PC-3 (cell line): Measurements from ENCODE around the gene CGNL1. TPM values are rescaled to one million over a fixed set of nuclear protein-coding genes. Genes with fewer than 3 reads are reported as not detected.

Experiments
- ATAC-seq: fragments of 200-7000 bp; cut with Tn5 transposase; 2 replicates; pipeline ENCODE4 v1.9.1; 2020; ENCODE audit warnings: mild to moderate bottlenecking, moderate library complexity
- BruUV-seq: library from RNA; stranded (reverse); fragments of 400-500 nt; replicated peaks from 2 replicates; lab custom pipeline; 2021; lab: Mats Ljungman, UMichigan
- CTCF ChIA-PET: fragments of 300-600 bp; sonication (Branson Sonifier 250); formaldehyde crosslinking; loops from one replicate; lab custom pipeline; 2022; ENCODE audit warnings: antibody characterized with exemption; lab: Charles Lee
- POLR2A ChIA-PET: fragments of 300-600 bp; sonication (Branson Sonifier 250); formaldehyde crosslinking; loops from one replicate; lab custom pipeline; 2022; ENCODE audit warnings: antibody characterized with exemption; ENCODE audit not compliant: unreplicated experiment; lab: Charles Lee
- DNase-seq: peaks from one replicate; pipeline ENCODE4 v3.0.0-alpha.2; 2015
- H2AFZ ChIP-seq: fragments of 300-600 bp; sonication (generic); 2 replicates; pipeline ENCODE4 v1.6.0; 2016; ENCODE audit warnings: antibody characterized with exemption, low read length
- H3F3A ChIP-seq: fragments of 300-600 bp; sonication (generic); one replicate; pipeline ENCODE4 v1.6.0; 2017; ENCODE audit warnings: antibody characterized with exemption, low read length, control low read depth, mild to moderate bottlenecking; ENCODE audit not compliant: unreplicated experiment
- H3K27ac ChIP-seq: fragments of 300-600 bp; sonication (generic); 2 replicates; pipeline ENCODE4 v1.5.1; 2016; ENCODE audit warnings: mild to moderate bottlenecking, low read length
- H3K27me3 ChIP-seq: fragments of 300-600 bp; sonication (generic); 2 replicates; pipeline ENCODE4 v1.6.1; 2016; ENCODE audit warnings: low read length, mixed read lengths
- H3K36me3 ChIP-seq: fragments of 300-600 bp; sonication (generic); 2 replicates; pipeline ENCODE4 v1.6.1; 2016; ENCODE audit warnings: low read depth, mixed run types, low read length, mixed read lengths
- H3K4me1 ChIP-seq: fragments of 300-600 bp; sonication (generic); 2 replicates; pipeline ENCODE4 v1.5.1; 2016; ENCODE audit warnings: low read length; ENCODE audit not compliant: insufficient read depth
- H3K4me2 ChIP-seq: fragments of 300-600 bp; sonication (generic); 2 replicates; pipeline ENCODE4 v1.6.0; 2016; ENCODE audit warnings: low read length
- H3K4me3 ChIP-seq: fragments of 300-600 bp; sonication (generic); 2 replicates; pipeline ENCODE4 v1.5.1; 2016; ENCODE audit warnings: mild to moderate bottlenecking, low read length, mixed read lengths
- H3K79me2 ChIP-seq: fragments of 300-600 bp; sonication (generic); 2 replicates; pipeline ENCODE4 v1.6.1; 2017; ENCODE audit warnings: low read length, mixed read lengths
- H3K9ac ChIP-seq: fragments of 300-600 bp; sonication (generic); 2 replicates; pipeline ENCODE4 v1.6.0; 2016; ENCODE audit warnings: mild to moderate bottlenecking, low read length
- H3K9me2 ChIP-seq: fragments of 300-600 bp; sonication (generic); replicated peaks from 2 replicates; pipeline ENCODE4 v1.6.1; 2016; ENCODE audit warnings: mixed run types, low read length, mixed read lengths
- H3K9me3 ChIP-seq: fragments of 300-600 bp; sonication (generic); 2 replicates; pipeline ENCODE4 v1.6.1; 2016; ENCODE audit warnings: low read length, mixed read lengths
- H4K20me1 ChIP-seq: fragments of 300-600 bp; sonication (generic); 2 replicates; pipeline ENCODE4 v1.6.1; 2016; ENCODE audit warnings: low read length, mixed read lengths
- EZH2 ChIP-seq: fragments of 300-600 bp; sonication (generic); IDR thresholded peaks from one replicate; pipeline ENCODE4 v1.6.1; 2017; ENCODE audit warnings: antibody characterized with exemption, mild to moderate bottlenecking, low read length; ENCODE audit not compliant: unreplicated experiment
- EZH2phosphoT487 ChIP-seq: fragments of 300-600 bp; sonication (generic); IDR thresholded peaks from 2 replicates; pipeline ENCODE4 v1.6.1; 2018; ENCODE audit warnings: mild to moderate bottlenecking, antibody characterized with exemption, low read length, borderline replicate concordance
- intact Hi-C: fragments of 100-400 bp; cut with micrococcal nuclease; formaldehyde crosslinking; loops from 2 replicates; pipeline ENCODE4 v1.9.0; 2023
- total RNA-seq: library from RNA; depleted of rRNA; stranded (reverse); fragments of >200 nt; gene quantifications from 2 replicates; pipeline ENCODE4 v1.2.3, GENCODE V29; 2014
- TF ChIP-seq, protein P1 (sequence below): fragments of 300-600 bp; sonication (generic); conservative IDR thresholded peaks from 2 replicates; pipeline ENCODE4 v1.5.1; 2017; ENCODE audit warnings: antibody characterized with exemption, low read depth, mild to moderate bottlenecking, low read length

Gene CGNL1
- total RNA-seq, 1 experiment from 2014 or later: 0.66 TPM

DNA sequence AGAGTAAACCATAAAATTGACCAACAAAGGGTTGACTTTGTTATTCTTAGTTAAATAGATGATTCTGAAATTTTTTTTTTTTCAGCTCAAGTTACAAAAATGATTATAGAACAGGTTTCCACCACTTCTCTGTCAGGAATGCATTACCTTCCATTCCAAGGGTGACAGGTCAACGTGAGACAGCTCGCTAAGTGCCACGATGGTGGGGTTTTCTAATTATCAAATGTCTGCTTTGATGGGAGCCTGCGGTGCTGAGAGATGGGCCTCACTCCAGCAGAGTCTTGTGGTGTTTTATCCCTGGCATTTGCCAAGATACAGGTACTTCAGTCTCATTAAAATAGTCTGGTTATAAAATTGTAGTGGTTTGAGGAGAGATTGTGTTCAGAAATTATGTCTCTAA lies 80.3 kb downstream of the CGNL1 start:
- H2AFZ ChIP-seq: no peak overlapping the region
- POLR2A ChIA-PET: no interaction called here
- no peak overlapping the region for H3K27ac ChIP-seq
- no peak overlapping the region for H3K4me3 ChIP-seq
- no peaks in the 10 kb centered on the region for H3K36me3 ChIP-seq
- no peak overlapping the region for H3K9ac ChIP-seq
- CTCF ChIA-PET: interaction anchor here (0.6 kb wide), 1 partner anchor 71 kb away, joined by 4 read pairs; no protein-coding TSS in a partner anchor
- no peaks in the 10 kb centered on the region for H3F3A ChIP-seq
- no peak for ATAC-seq
- no peaks in the 10 kb centered on the region for H3K4me1 ChIP-seq
- BruUV-seq: no TSS peak
- H3K27me3 ChIP-seq: no peaks in the 10 kb centered on the region
- H3K9me2 ChIP-seq: no peaks in the 10 kb centered on the region
- TF ChIP-seq, protein P1, sequence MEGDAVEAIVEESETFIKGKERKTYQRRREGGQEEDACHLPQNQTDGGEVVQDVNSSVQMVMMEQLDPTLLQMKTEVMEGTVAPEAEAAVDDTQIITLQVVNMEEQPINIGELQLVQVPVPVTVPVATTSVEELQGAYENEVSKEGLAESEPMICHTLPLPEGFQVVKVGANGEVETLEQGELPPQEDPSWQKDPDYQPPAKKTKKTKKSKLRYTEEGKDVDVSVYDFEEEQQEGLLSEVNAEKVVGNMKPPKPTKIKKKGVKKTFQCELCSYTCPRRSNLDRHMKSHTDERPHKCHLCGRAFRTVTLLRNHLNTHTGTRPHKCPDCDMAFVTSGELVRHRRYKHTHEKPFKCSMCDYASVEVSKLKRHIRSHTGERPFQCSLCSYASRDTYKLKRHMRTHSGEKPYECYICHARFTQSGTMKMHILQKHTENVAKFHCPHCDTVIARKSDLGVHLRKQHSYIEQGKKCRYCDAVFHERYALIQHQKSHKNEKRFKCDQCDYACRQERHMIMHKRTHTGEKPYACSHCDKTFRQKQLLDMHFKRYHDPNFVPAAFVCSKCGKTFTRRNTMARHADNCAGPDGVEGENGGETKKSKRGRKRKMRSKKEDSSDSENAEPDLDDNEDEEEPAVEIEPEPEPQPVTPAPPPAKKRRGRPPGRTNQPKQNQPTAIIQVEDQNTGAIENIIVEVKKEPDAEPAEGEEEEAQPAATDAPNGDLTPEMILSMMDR: no peak
- TF ChIP-seq EZH2 (no peak), EZH2phosphoT487 (no peak)
- no peaks in the 10 kb centered on the region for H3K9me3 ChIP-seq
- no peaks in the 10 kb centered on the region for H3K79me2 ChIP-seq
- intact Hi-C loops: no loop called here
- DNase-seq: no peak
- no peak overlapping the region for H3K4me2 ChIP-seq
- no peaks in the 10 kb centered on the region for H4K20me1 ChIP-seq

- intact Hi-C loops: no loop called here
- ChIA-PET POLR2A (no interaction called here), CTCF (no interaction called here)
- Histone ChIP-seq H3K4me3 (no peak overlapping the region), H3K27me3 (no peaks in the 10 kb centered on the region), H3K9me3 (no peaks in the 10 kb centered on the region), H3F3A (no peaks in the 10 kb centered on the region), H3K27ac (no peak overlapping the region), H4K20me1 (no peaks in the 10 kb centered on the region), H3K9ac (no peak overlapping the region), H3K9me2 (no peaks in the 10 kb centered on the region), H2AFZ (no peak overlapping the region), H3K79me2 (no peaks in the 10 kb centered on the region), H3K4me2 (no peak overlapping the region), H3K36me3 (no peaks in the 10 kb centered on the region), H3K4me1 (peaks cover 9% of the 10 kb centered on the region)
- TF ChIP-seq EZH2: no peak
- TF ChIP-seq EZH2phosphoT487: no peak
- TF ChIP-seq, protein P1: no peak
- ATAC-seq (no peak), DNase-seq (no peak)
- BruUV-seq: no TSS peak
These were observed 81.4 kb downstream of the CGNL1 start for GRCh38 chr15:57457726-57458125.

GRCh38 chr15:57458356-57458781 lies 82.1 kb downstream of the CGNL1 start:
- H3K4me3 ChIP-seq: no peak overlapping the region
- H4K20me1 ChIP-seq: no peaks in the 10 kb centered on the region
- H3K9ac ChIP-seq: no peak overlapping the region
- H2AFZ ChIP-seq: no peak overlapping the region
- no peaks in the 10 kb centered on the region for H3K9me3 ChIP-seq
- H3K79me2 ChIP-seq: no peaks in the 10 kb centered on the region
- TF ChIP-seq, protein P1: no peak
- TF ChIP-seq EZH2phosphoT487 (no peak), EZH2 (no peak)
- H3K9me2 ChIP-seq: no peaks in the 10 kb centered on the region
- CTCF ChIA-PET: no interaction called here
- DNase-seq (no peak), ATAC-seq (no peak)
- no peaks in the 10 kb centered on the region for H3K36me3 ChIP-seq
- BruUV-seq: no TSS peak
- no peak overlapping the region for H3K4me2 ChIP-seq
- intact Hi-C loops: no loop called here
- no peaks in the 10 kb centered on the region for H3K27me3 ChIP-seq
- peaks cover 15% of the 10 kb centered on the region for H3K4me1 ChIP-seq
- no peak overlapping the region for H3K27ac ChIP-seq
- H3F3A ChIP-seq: no peaks in the 10 kb centered on the region
- POLR2A ChIA-PET: no interaction called here
